Esophagus squamous epithelium (tissue), 5 donors: ENCODE measurements around the gene MALRD1. TPM values are rescaled to one million over a fixed set of nuclear protein-coding genes. Genes with fewer than 3 reads are reported as not detected.

Source experiments
- DNase-seq: peaks from one replicate; lab custom pipeline; 2025; lab: John Stamatoyannopoulos, UW
- H3K27ac ChIP-seq, 4 donors: fragments of 200-600 bp; sonication (generic); one replicate each; pipeline ENCODE4 v1.5.1; 2016 to 2019; ENCODE audit warnings: mild to moderate bottlenecking in 1 of 4
- H3K27me3 ChIP-seq, 4 donors: fragments of 200-600 bp; sonication (generic); 1 replicate in 3 of 4; 2 replicates in 1 of 4; pipeline versions ENCODE4 v1.5.1 to v1.6.0; 2017 to 2021; ENCODE audit warnings: antibody characterized with exemption in 1 of 4
- H3K36me3 ChIP-seq, 3 donors: fragments of 200-600 bp; sonication (generic); one replicate each; pipeline ENCODE4 v1.5.1; 2016 to 2019
- H3K4me1 ChIP-seq, 3 donors: fragments of 200-600 bp; sonication (generic); one replicate each; pipeline ENCODE4 v1.5.1; 2017 to 2019
- H3K4me3 ChIP-seq, 4 donors: fragments of 200-600 bp; sonication (generic); 1 replicate in 3 of 4; 2 replicates in 1 of 4; pipeline ENCODE4 v1.5.1; 2016 to 2019; ENCODE audit warnings: mild to moderate bottlenecking in 2 of 4, moderate library complexity in 1 of 4
- H3K9me3 ChIP-seq, 3 donors: fragments of 200-600 bp; sonication (generic); one replicate each; pipeline ENCODE4 v1.5.1; 2016 to 2019
- CTCF ChIP-seq, 6 experiments: fragments of 450-650 bp in 4 of 6; fragments of 200-600 bp in 2 of 6; sonication (generic) in 2 of 6; IDR thresholded peaks; one replicate each; pipeline ENCODE4 v1.5.1; 2016 to 2019; ENCODE audit warnings: antibody characterized with exemption in 6 of 6, mild to moderate bottlenecking in 4 of 6, moderate library complexity in 4 of 6
- POLR2A ChIP-seq, 4 donors: fragments of 450-650 bp; IDR thresholded peaks; one replicate each; pipeline ENCODE4 v1.6.1; 2017; ENCODE audit warnings: antibody characterized with exemption in 4 of 4, mild to moderate bottlenecking in 4 of 4, moderate library complexity in 3 of 4
- WGBS, 2 donors: methylation state at CpG; one replicate each; pipeline ENCODE4 v1.1.5; 2018; 5-methylcytosine and 5-hydroxymethylcytosine counted together
- intact Hi-C: fragments of 100-400 bp; cut with DNase I; formaldehyde crosslinking; loops from one replicate; pipeline ENCODE4 v1.15.0; 2022
- total RNA-seq, 4 donors: library from RNA; depleted of rRNA; stranded (reverse); fragments of >200 nt; gene quantifications; one replicate each; pipeline ENCODE4 v1.1.0, GENCODE V29; 2016
- donor health status: DM: yes; HTN: yes; CAD: no.

The MALRD1 gene
- total RNA-seq, 4 donors from 2014 or later: 0.38 TPM; not detected in 3

- intact Hi-C loops: no loop called here
- H3K36me3 ChIP-seq: no peaks in the 10 kb centered on the region
- no peak for DNase-seq
- H3K27ac ChIP-seq: no peak overlapping the region
- 79 to 84% methylated on average over 5 of the region's 5 CpGs for WGBS, 2 donors
- H3K4me3 ChIP-seq: no peak overlapping the region
- no peaks in the 10 kb centered on the region for H3K4me1 ChIP-seq
- no peaks in the 10 kb centered on the region for H3K9me3 ChIP-seq
- no peaks in the 10 kb centered on the region for H3K27me3 ChIP-seq
- TF ChIP-seq POLR2A (IDR thresholded peaks at IDR 0.05) (no peak), CTCF (IDR thresholded peaks at IDR 0.05) (no peak)
Observed at GRCh38 chr10:19054289-19054835, 5.8 kb downstream of the MALRD1 start.

DNA sequence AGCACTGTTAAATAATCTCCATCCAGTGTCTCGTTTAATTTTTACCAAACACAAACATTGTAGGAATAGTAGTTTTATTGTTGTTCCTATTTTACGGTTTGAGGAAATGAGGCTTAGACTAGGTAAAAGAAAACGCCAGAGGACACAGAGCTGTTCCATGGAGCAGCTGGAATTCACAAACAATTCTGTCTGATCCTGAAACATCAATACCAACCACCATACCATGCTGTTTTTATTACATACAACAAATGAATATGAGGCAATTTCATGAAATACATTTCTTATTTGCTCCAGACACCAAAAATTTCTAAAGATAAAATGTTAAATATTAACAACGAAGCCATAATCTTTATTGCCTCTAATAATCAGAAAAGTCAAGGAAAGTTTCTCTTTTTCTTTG, 9.4 kb downstream of the MALRD1 start:
- WGBS, 2 donors: 41 to 51% methylated on average over 4 of the region's 4 CpGs
- no peaks in the 10 kb centered on the region for H3K27me3 ChIP-seq
- TF ChIP-seq CTCF (IDR thresholded peaks at IDR 0.05) (no peak), POLR2A (IDR thresholded peaks at IDR 0.05) (no peak)
- no peak overlapping the region for H3K27ac ChIP-seq
- no peaks in the 10 kb centered on the region for H3K36me3 ChIP-seq
- no peak for DNase-seq
- no peaks in the 10 kb centered on the region for H3K9me3 ChIP-seq
- intact Hi-C loops: no loop called here
- no peak overlapping the region for H3K4me3 ChIP-seq
- no peaks in the 10 kb centered on the region for H3K4me1 ChIP-seq

- intact Hi-C loops: no loop called here
- no peak for DNase-seq
- no peaks in the 10 kb centered on the region for H3K27me3 ChIP-seq
- H3K36me3 ChIP-seq: no peaks in the 10 kb centered on the region
- no peak overlapping the region for H3K4me3 ChIP-seq
- WGBS, 2 donors: 71 to 80% methylated on average over 6 of the region's 6 CpGs
- H3K4me1 ChIP-seq: no peaks in the 10 kb centered on the region
- TF ChIP-seq POLR2A (IDR thresholded peaks at IDR 0.05) (no peak), CTCF (IDR thresholded peaks at IDR 0.05) (no peak)
- H3K9me3 ChIP-seq: no peaks in the 10 kb centered on the region
- H3K27ac ChIP-seq: no peak overlapping the region
Observed at GRCh38 chr10:19063986-19064385, 15.4 kb downstream of the MALRD1 start.

- no peak for DNase-seq
- H3K27me3 ChIP-seq: no peaks in the 10 kb centered on the region
- H3K36me3 ChIP-seq: no peaks in the 10 kb centered on the region
- no peak overlapping the region for H3K4me3 ChIP-seq
- no peak for TF ChIP-seq POLR2A (IDR thresholded peaks at IDR 0.05)
- TF ChIP-seq CTCF (IDR thresholded peaks at IDR 0.05): no peak
- no peaks in the 10 kb centered on the region for H3K9me3 ChIP-seq
- no peaks in the 10 kb centered on the region for H3K4me1 ChIP-seq
- no peak overlapping the region for H3K27ac ChIP-seq
- 72 to 79% methylated on average over 7 of the region's 7 CpGs for WGBS, 2 donors
- intact Hi-C loops: no loop called here
Observed at GRCh38 chr10:19071946-19072345, 23.3 kb downstream of the MALRD1 start.

- Histone ChIP-seq H3K9me3 (no peaks in the 10 kb centered on the region), H3K27me3 (no peaks in the 10 kb centered on the region), H3K36me3 (no peaks in the 10 kb centered on the region), H3K4me3 (no peak overlapping the region), H3K27ac (no peak overlapping the region), H3K4me1 (no peaks in the 10 kb centered on the region)
- no peak for DNase-seq
- no peak for TF ChIP-seq CTCF (IDR thresholded peaks at IDR 0.05)
- TF ChIP-seq POLR2A (IDR thresholded peaks at IDR 0.05): no peak
- intact Hi-C loops: no loop called here
Observed at GRCh38 chr10:19077276-19077675, 28.7 kb downstream of the MALRD1 start.
